Glutamatergic neuron (in vitro differentiated cells): ENCODE results near the gene STOM. TPM values are rescaled to one million over a fixed set of nuclear protein-coding genes. Genes with fewer than 3 reads are reported as not detected.

Source experiments
- DNase-seq: peaks from one replicate; pipeline ENCODE4 v3.0.0; 2022
- H3K27ac Mint-ChIP-seq: one replicate; pipeline ENCODE4 v1.8.0; 2020; ENCODE audit warnings: mild to moderate bottlenecking, mixed read lengths, inconsistent platforms; ENCODE audit not compliant: unreplicated experiment
- H3K27me3 Mint-ChIP-seq: one replicate; pipeline ENCODE4 v1.8.0; 2020; ENCODE audit warnings: mild to moderate bottlenecking, moderate library complexity, mixed read lengths, inconsistent platforms; ENCODE audit not compliant: unreplicated experiment
- H3K36me3 Mint-ChIP-seq: one replicate; pipeline ENCODE4 v1.8.0; 2020; ENCODE audit warnings: mild to moderate bottlenecking, mixed read lengths, inconsistent platforms; ENCODE audit not compliant: unreplicated experiment
- H3K4me1 Mint-ChIP-seq: one replicate; pipeline ENCODE4 v1.8.0; 2020; ENCODE audit warnings: mild to moderate bottlenecking, low read depth, mixed read lengths, inconsistent platforms; ENCODE audit not compliant: unreplicated experiment
- H3K4me3 Mint-ChIP-seq: one replicate; pipeline ENCODE4 v1.8.0; 2020; ENCODE audit warnings: mild to moderate bottlenecking, mixed read lengths, inconsistent platforms; ENCODE audit not compliant: unreplicated experiment
- H3K9me3 Mint-ChIP-seq: one replicate; pipeline ENCODE4 v1.8.0; 2020; ENCODE audit warnings: mild to moderate bottlenecking, moderate library complexity, mixed read lengths, inconsistent platforms; ENCODE audit not compliant: unreplicated experiment
- CTCF ChIP-seq: fragments of 200-600 bp; sonication (generic); IDR thresholded peaks from one replicate; pipeline ENCODE4 v1.5.0; 2021; ENCODE audit not compliant: partially characterized antibody, unreplicated experiment
- total RNA-seq: library from RNA; stranded (reverse); fragmentation: NEBNext Ultra II Directional; extraction: Animal tissue kit (Norgen Biotek cat#: 25700); gene quantifications from one replicate; pipeline ENCODE4 v1.2.1, GENCODE V29; 2021; ENCODE audit not compliant: unreplicated experiment

Gene STOM
- total RNA-seq, 1 donor from 2014 or later, result 2.0 TPM

- peaks cover 1% of the 10 kb centered on the region for H3K27me3 Mint-ChIP-seq
- no peak overlapping the region for H3K27ac Mint-ChIP-seq
- TF ChIP-seq CTCF, result no peak
- peaks cover 3% of the 10 kb centered on the region for H3K9me3 Mint-ChIP-seq
- no peak for DNase-seq
- H3K36me3 Mint-ChIP-seq, result no peaks in the 10 kb centered on the region
- no peaks in the 10 kb centered on the region for H3K4me1 Mint-ChIP-seq
- no peak overlapping the region for H3K4me3 Mint-ChIP-seq
Observed at GRCh38 chr9:121318631-121319382, 51.2 kb downstream of the STOM start.

- no peak overlapping the region for H3K27ac Mint-ChIP-seq
- H3K36me3 Mint-ChIP-seq, result no peaks in the 10 kb centered on the region
- DNase-seq, result no peak
- TF ChIP-seq CTCF, result no peak
- H3K4me1 Mint-ChIP-seq, result no peaks in the 10 kb centered on the region
- H3K27me3 Mint-ChIP-seq, result peaks cover 1% of the 10 kb centered on the region
- no peak overlapping the region for H3K4me3 Mint-ChIP-seq
- H3K9me3 Mint-ChIP-seq, result peaks cover 3% of the 10 kb centered on the region
Observed at GRCh38 chr9:121317737-121318630, 52.1 kb downstream of the STOM start.

DNA sequence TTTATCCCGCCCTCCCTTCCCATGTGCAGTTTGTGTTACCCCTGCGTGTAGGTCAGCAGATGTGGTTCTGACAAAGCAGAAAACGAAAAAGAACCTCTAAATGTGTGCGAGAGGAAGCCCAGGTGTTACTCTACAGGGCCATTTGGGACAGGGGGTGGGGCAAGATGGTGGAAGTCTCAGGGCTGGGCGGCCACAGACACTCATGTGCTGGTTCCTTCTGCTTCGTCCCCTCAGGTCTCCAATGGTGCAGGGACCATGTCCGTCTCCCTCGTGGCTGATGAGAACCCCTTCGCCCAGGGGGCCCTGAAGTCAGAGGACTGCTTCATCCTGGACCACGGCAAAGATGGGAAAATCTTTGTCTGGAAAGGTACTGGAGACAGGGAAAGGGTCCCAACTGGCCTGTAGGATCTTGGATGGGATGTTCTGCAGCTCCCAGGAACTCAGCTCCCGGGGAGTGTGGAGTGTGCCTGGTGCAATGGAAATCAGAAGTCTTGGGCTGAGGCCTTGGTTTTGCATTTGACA lies 53.1 kb downstream of the STOM start:
- Mint-ChIP-seq H3K4me1 (no peaks in the 10 kb centered on the region), H3K9me3 (peaks cover 2% of the 10 kb centered on the region), H3K4me3 (no peak overlapping the region), H3K27ac (no peak overlapping the region), H3K36me3 (no peaks in the 10 kb centered on the region), H3K27me3 (peaks cover 1% of the 10 kb centered on the region)
- no peak for DNase-seq
- TF ChIP-seq CTCF, result no peak

DNA sequence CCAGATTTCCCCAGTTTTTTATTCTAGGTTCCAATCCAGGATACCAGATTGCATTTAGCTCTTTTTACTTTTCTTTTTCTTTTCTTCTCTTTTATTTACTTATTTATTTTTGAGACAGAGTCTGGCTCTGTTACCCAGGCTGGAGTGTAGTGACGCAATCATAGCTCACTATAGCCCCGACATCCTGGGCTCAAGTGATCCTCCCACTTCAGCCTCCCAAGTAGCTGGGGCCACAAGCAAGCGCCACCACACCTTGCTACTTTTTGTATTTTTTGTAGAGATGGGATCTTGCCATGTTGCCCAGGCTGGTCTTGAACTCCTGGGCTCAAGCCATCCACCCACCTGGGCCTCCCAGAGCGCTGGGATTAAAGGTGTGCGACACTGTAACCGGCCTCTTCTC lies 53.7 kb downstream of the STOM start:
- H3K9me3 Mint-ChIP-seq, result peaks cover 2% of the 10 kb centered on the region
- no peak overlapping the region for H3K4me3 Mint-ChIP-seq
- no peak for DNase-seq
- H3K27ac Mint-ChIP-seq, result no peak overlapping the region
- H3K27me3 Mint-ChIP-seq, result peaks cover 1% of the 10 kb centered on the region
- H3K36me3 Mint-ChIP-seq, result peaks cover 4% of the 10 kb centered on the region
- TF ChIP-seq CTCF, result no peak
- H3K4me1 Mint-ChIP-seq, result no peaks in the 10 kb centered on the region
